Measurements from ENCODE around the gene SSTR4. TPM values are rescaled to one million over a fixed set of nuclear protein-coding genes. Genes with fewer than 3 reads are reported as not detected.

Gene SSTR4
- total and polyA plus RNA-seq, 2 donors (not counting 1 experiment from before 2014, with no cell fraction given) = not detected

GRCh38 chr20:23037017-23037481, 1.9 kb downstream of the SSTR4 start:
- H3K9ac ChIP-seq (ENCODE audit: insufficient read depth, low read length) = no peak overlapping the region
- TF ChIP-seq CTCF (conservative IDR thresholded peaks at IDR 0.05 in 1 of 2, IDR thresholded peaks at IDR 0.05 in 1 of 2; ENCODE audit: low read depth in 1 of 2, low read length in 2 of 2) (no peak), EZH2 (IDR thresholded peaks at IDR 0.05; ENCODE audit: low read length, missing control alignments) (no peak)
- no peak overlapping the region for H3K27ac ChIP-seq (ENCODE audit: insufficient read depth, low read length)
- H3K27me3 ChIP-seq (ENCODE audit: control insufficient read depth, insufficient read depth, low read length) = peaks cover 16% of the 10 kb centered on the region
- no peak overlapping the region for H2AFZ ChIP-seq (ENCODE audit: low read length)
- H3K9me3 ChIP-seq (ENCODE audit: control insufficient read depth, insufficient read depth, low read depth, low read length) = no peaks in the 10 kb centered on the region
- no peaks in the 10 kb centered on the region for H3K79me2 ChIP-seq (ENCODE audit: control insufficient read depth, insufficient read depth, low read length)
- H3K4me1 ChIP-seq (ENCODE audit: control insufficient read depth, extremely low read depth, insufficient read depth, low read length) = no peaks in the 10 kb centered on the region
- no peaks in the 10 kb centered on the region for H3K36me3 ChIP-seq (ENCODE audit: control insufficient read depth, insufficient read depth, low read length)
- DNase-seq (ENCODE audit: low read depth in 2 of 2) = no peak
- no peak overlapping the region for H3K4me3 ChIP-seq (replicated peaks in 1 of 4; ENCODE audit: control extremely low read depth in 1 of 4, insufficient read depth in 1 of 4, low read depth in 3 of 4, low read length in 4 of 4)
- no peaks in the 10 kb centered on the region for H4K20me1 ChIP-seq (ENCODE audit: control insufficient read depth, extremely low read depth, insufficient read depth, low read length)
- H3K4me2 ChIP-seq (ENCODE audit: extremely low read depth, insufficient read depth, low read length) = no peak overlapping the region

GRCh38 chr20:23039136-23039875, 4.2 kb downstream of the SSTR4 start:
- Histone ChIP-seq H4K20me1 (ENCODE audit: control insufficient read depth, extremely low read depth, insufficient read depth, low read length) (no peaks in the 10 kb centered on the region), H3K9ac (ENCODE audit: insufficient read depth, low read length) (no peak overlapping the region), H2AFZ (ENCODE audit: low read length) (no peak overlapping the region), H3K27me3 (ENCODE audit: control insufficient read depth, insufficient read depth, low read length) (peaks cover 14% of the 10 kb centered on the region), H3K4me3 (replicated peaks in 1 of 4; ENCODE audit: control extremely low read depth in 1 of 4, insufficient read depth in 1 of 4, low read depth in 3 of 4, low read length in 4 of 4) (no peak overlapping the region), H3K4me2 (ENCODE audit: extremely low read depth, insufficient read depth, low read length) (no peak overlapping the region), H3K9me3 (ENCODE audit: control insufficient read depth, insufficient read depth, low read depth, low read length) (no peaks in the 10 kb centered on the region), H3K79me2 (ENCODE audit: control insufficient read depth, insufficient read depth, low read length) (no peaks in the 10 kb centered on the region), H3K4me1 (ENCODE audit: control insufficient read depth, extremely low read depth, insufficient read depth, low read length) (no peaks in the 10 kb centered on the region), H3K27ac (ENCODE audit: insufficient read depth, low read length) (no peak overlapping the region), H3K36me3 (ENCODE audit: control insufficient read depth, insufficient read depth, low read length) (no peaks in the 10 kb centered on the region)
- no peak for DNase-seq (ENCODE audit: low read depth in 2 of 2)
- TF ChIP-seq CTCF (conservative IDR thresholded peaks at IDR 0.05 in 1 of 2, IDR thresholded peaks at IDR 0.05 in 1 of 2; ENCODE audit: low read depth in 1 of 2, low read length in 2 of 2) (no peak), EZH2 (IDR thresholded peaks at IDR 0.05; ENCODE audit: low read length, missing control alignments) (no peak)

GRCh38 chr20:23039885-23040508, 4.9 kb downstream of the SSTR4 start:
- Histone ChIP-seq H4K20me1 (ENCODE audit: control insufficient read depth, extremely low read depth, insufficient read depth, low read length) (no peaks in the 10 kb centered on the region), H3K79me2 (ENCODE audit: control insufficient read depth, insufficient read depth, low read length) (no peaks in the 10 kb centered on the region)

More at GRCh38 chr20:23039885-23040508, 4.9 kb downstream of the SSTR4 start:
- Histone ChIP-seq H2AFZ (ENCODE audit: low read length) (no peak overlapping the region), H3K27me3 (ENCODE audit: control insufficient read depth, insufficient read depth, low read length) (peaks cover 12% of the 10 kb centered on the region), H3K4me3 (replicated peaks in 1 of 4; ENCODE audit: control extremely low read depth in 1 of 4, insufficient read depth in 1 of 4, low read depth in 3 of 4, low read length in 4 of 4) (no peak overlapping the region), H3K4me2 (ENCODE audit: extremely low read depth, insufficient read depth, low read length) (no peak overlapping the region), H3K4me1 (ENCODE audit: control insufficient read depth, extremely low read depth, insufficient read depth, low read length) (no peaks in the 10 kb centered on the region), H3K9ac (ENCODE audit: insufficient read depth, low read length) (no peak overlapping the region), H3K36me3 (ENCODE audit: control insufficient read depth, insufficient read depth, low read length) (no peaks in the 10 kb centered on the region), H3K27ac (ENCODE audit: insufficient read depth, low read length) (no peak overlapping the region), H3K9me3 (ENCODE audit: control insufficient read depth, insufficient read depth, low read depth, low read length) (no peaks in the 10 kb centered on the region)
- no peak for TF ChIP-seq CTCF (conservative IDR thresholded peaks at IDR 0.05 in 1 of 2, IDR thresholded peaks at IDR 0.05 in 1 of 2; ENCODE audit: low read depth in 1 of 2, low read length in 2 of 2)
- DNase-seq (ENCODE audit: low read depth in 2 of 2) = no peak
